Sigmoid colon (tissue), 4 donors: ENCODE measurements around the gene FBXO8.

Source experiments
- CTCF ChIP-seq, 4 experiments: fragments of 450-650 bp in 3 of 4; fragments of 200-600 bp in 1 of 4; IDR thresholded peaks; one replicate each; pipeline ENCODE4 v1.5.1; 2016 to 2019; ENCODE audit warnings: antibody characterized with exemption in 4 of 4, mild to moderate bottlenecking in 3 of 4, moderate library complexity in 2 of 4
- EP300 ChIP-seq, 4 donors: sonication (generic); formaldehyde crosslinking; IDR thresholded peaks; one replicate each; pipeline ENCODE4 v1.6.1; 2017; ENCODE audit warnings: antibody characterized with exemption in 4 of 4
- POLR2A ChIP-seq, 2 donors: fragments of 450-650 bp; IDR thresholded peaks; one replicate each; pipeline ENCODE4 v1.6.1; 2016; ENCODE audit warnings: antibody characterized with exemption in 2 of 2, mild to moderate bottlenecking in 2 of 2, moderate library complexity in 2 of 2
- POLR2AphosphoS5 ChIP-seq, 4 donors: sonication (generic); formaldehyde crosslinking; IDR thresholded peaks; one replicate each; pipeline ENCODE4 v1.6.1; 2017; ENCODE audit warnings: antibody characterized with exemption in 4 of 4

- TF ChIP-seq POLR2AphosphoS5 (IDR thresholded peaks at IDR 0.05): no peak
- TF ChIP-seq CTCF (IDR thresholded peaks at IDR 0.05): no peak
- TF ChIP-seq POLR2A (IDR thresholded peaks at IDR 0.05): no peak
- TF ChIP-seq EP300 (IDR thresholded peaks at IDR 0.05): no peak
Observed at GRCh38 chr4:174215057-174215456, 68.4 kb downstream of the FBXO8 start.
